Common myeloid progenitor, CD34-positive (primary cell): ENCODE data around the gene PIK3AP1.
A peak's percentile ranks its signal among the peaks of the same experiment; 100 is the strongest.

Experiments used
- CTCF ChIA-PET: fragments of 350-600 bp; sonication (Branson Sonifier 250); formaldehyde crosslinking; loops from one replicate; lab custom pipeline; 2021; ENCODE audit warnings: antibody characterized with exemption; lab: Charles Lee
- POLR2A ChIA-PET: fragments of 350-600 bp; sonication (Branson Sonifier 250); formaldehyde crosslinking; loops from one replicate; lab custom pipeline; 2021; ENCODE audit warnings: antibody characterized with exemption; lab: Charles Lee
- DNase-seq, 3 donors: peaks; one replicate each; pipeline versions ENCODE4 v3.0.0 to v3.0.0-alpha.2; 2013
- H3K27ac ChIP-seq, 2 experiments: 1 replicate in 1 of 2; 2 replicates in 1 of 2; pipeline ENCODE4 v1.7.0; 2013; ENCODE audit warnings: inconsistent platforms in 2 of 2, low read length in 2 of 2, mild to moderate bottlenecking in 2 of 2, low read depth in 1 of 2, moderate library complexity in 1 of 2; ENCODE audit not compliant: severe bottlenecking in 2 of 2, insufficient read depth in 1 of 2, poor library complexity in 1 of 2
- H3K27me3 ChIP-seq, 5 experiments: replicated peaks in 2 of 5; 1 replicate in 3 of 5; 2 replicates in 2 of 5; pipeline versions ENCODE4 v1.6.1 to v1.7.0; 2013; ENCODE audit warnings: low read length in 4 of 5, mild to moderate bottlenecking in 2 of 5, moderate library complexity in 2 of 5, inconsistent platforms in 1 of 5; ENCODE audit not compliant: insufficient read depth in 5 of 5, control insufficient read depth in 4 of 5
- H3K36me3 ChIP-seq, 4 experiments: 1 replicate in 2 of 4; 2 replicates in 2 of 4; pipeline versions ENCODE4 v1.6.1 to v1.7.0; 2013; ENCODE audit warnings: low read length in 3 of 4, control low read depth in 1 of 4, mild to moderate bottlenecking in 1 of 4; ENCODE audit not compliant: control insufficient read depth in 4 of 4, insufficient read depth in 4 of 4
- H3K4me1 ChIP-seq, 4 experiments: 1 replicate in 3 of 4; 2 replicates in 1 of 4; pipeline versions ENCODE4 v1.6.1 to v1.7.1; 2013; ENCODE audit warnings: low read length in 3 of 4, mild to moderate bottlenecking in 3 of 4, control low read depth in 1 of 4, inconsistent platforms in 1 of 4, moderate library complexity in 1 of 4; ENCODE audit not compliant: control insufficient read depth in 4 of 4, insufficient read depth in 4 of 4; ENCODE audit errors: control extremely low read depth in 1 of 4
- H3K4me3 ChIP-seq, 7 experiments: 1 replicate in 4 of 7; 2 replicates in 3 of 7; pipeline versions ENCODE4 v1.5.1 to v1.7.0; 2013; ENCODE audit warnings: mild to moderate bottlenecking in 7 of 7, low read length in 6 of 7, moderate library complexity in 6 of 7, inconsistent platforms in 2 of 7, low read depth in 2 of 7, control low read depth in 1 of 7; ENCODE audit not compliant: insufficient read depth in 4 of 7, control insufficient read depth in 1 of 7; ENCODE audit errors: extremely low read depth in 1 of 7
- H3K9me3 ChIP-seq, 5 experiments: 1 replicate in 4 of 5; 2 replicates in 1 of 5; pipeline versions ENCODE4 v1.6.1 to v1.7.1; 2013; ENCODE audit warnings: low read length in 4 of 5, mild to moderate bottlenecking in 2 of 5, inconsistent platforms in 1 of 5, low read depth in 1 of 5, moderate library complexity in 1 of 5; ENCODE audit not compliant: control insufficient read depth in 4 of 5, insufficient read depth in 2 of 5; ENCODE audit errors: control extremely low read depth in 1 of 5
- WGBS: methylation state at CpG from one replicate; pipeline ENCODE4 v1.1.5; 2013; ENCODE audit not compliant: insufficient coverage; 5-methylcytosine and 5-hydroxymethylcytosine counted together

Gene PIK3AP1

GRCh38 chr10:96619120-96619519, 101.2 kb downstream of the PIK3AP1 start:
- Histone ChIP-seq H3K27me3 (no peaks in the 10 kb centered on the region), H3K27ac (peak overlapping the region in 1 of 2 experiments; percentile 20), H3K4me1 (no peaks in the 10 kb centered on the region), H3K4me3 (no peak overlapping the region), H3K36me3 (peaks cover 15 to 96% (median 64%) of the 10 kb centered on the region in 4 experiments), H3K9me3 (no peaks in the 10 kb centered on the region)
- ChIA-PET CTCF (no interaction called here), POLR2A (no interaction called here)
- DNase-seq = peak; percentile 20 to 70 (median 32)
- 91% methylated on average over 7 of the region's 11 CpGs for WGBS

GRCh38 chr10:96618653-96619052, 101.7 kb downstream of the PIK3AP1 start:
- Histone ChIP-seq H3K36me3 (peaks cover 18 to 96% (median 65%) of the 10 kb centered on the region in 4 experiments), H3K27ac (no peak overlapping the region), H3K27me3 (no peaks in the 10 kb centered on the region), H3K4me3 (no peak overlapping the region), H3K9me3 (no peaks in the 10 kb centered on the region), H3K4me1 (no peaks in the 10 kb centered on the region)
- ChIA-PET POLR2A (no interaction called here), CTCF (interaction anchor here (1.1 kb wide), 1 partner anchor 21 kb away, joined by 3 read pairs; no protein-coding TSS in a partner anchor)
- WGBS = 88% methylated on average over 2 of the region's 2 CpGs
- no peak for DNase-seq

GRCh38 chr10:96616961-96617360, 103.4 kb downstream of the PIK3AP1 start:
- 93% methylated on average over 4 of the region's 4 CpGs for WGBS

GRCh38 chr10:96614515-96614914, 105.8 kb downstream of the PIK3AP1 start:
- WGBS = 100% methylated on average over 1 of the region's 2 CpGs
- Histone ChIP-seq H3K9me3 (no peaks in the 10 kb centered on the region), H3K4me3 (no peak overlapping the region), H3K27ac (no peak overlapping the region), H3K36me3 (peaks cover 14 to 81% (median 53%) of the 10 kb centered on the region in 4 experiments), H3K27me3 (no peaks in the 10 kb centered on the region), H3K4me1 (peaks cover 0 to 5% (median 0%) of the 10 kb centered on the region in 4 experiments)
- ChIA-PET POLR2A (no interaction called here), CTCF (no interaction called here)
- DNase-seq = peak in 1 of 3 donors; percentile 23

More at GRCh38 chr10:96616961-96617360, 103.4 kb downstream of the PIK3AP1 start:
- Histone ChIP-seq H3K27me3 (no peaks in the 10 kb centered on the region), H3K4me3 (no peak overlapping the region), H3K4me1 (no peaks in the 10 kb centered on the region), H3K27ac (no peak overlapping the region), H3K9me3 (no peaks in the 10 kb centered on the region), H3K36me3 (peaks cover 15 to 90% (median 62%) of the 10 kb centered on the region in 4 experiments)
- no peak for DNase-seq
- CTCF ChIA-PET = no interaction called here
- POLR2A ChIA-PET = no interaction called here

GRCh38 chr10:96613576-96613975, 106.7 kb downstream of the PIK3AP1 start:
- H3K9me3 ChIP-seq = no peaks in the 10 kb centered on the region
- no peak overlapping the region for H3K4me3 ChIP-seq
- H3K27ac ChIP-seq = no peak overlapping the region
- POLR2A ChIA-PET = no interaction called here
- CTCF ChIA-PET = no interaction called here
- H3K4me1 ChIP-seq = peaks cover 0 to 5% (median 0%) of the 10 kb centered on the region in 4 experiments
- DNase-seq = no peak
- H3K36me3 ChIP-seq = peaks cover 17 to 80% (median 57%) of the 10 kb centered on the region in 4 experiments
- WGBS = 95% methylated on average over 3 of the region's 3 CpGs
- no peaks in the 10 kb centered on the region for H3K27me3 ChIP-seq

GRCh38 chr10:96612055-96612830, 108.1 kb downstream of the PIK3AP1 start:
- POLR2A ChIA-PET = interaction anchor here (0.6 kb wide), 1 partner anchor 177 kb away, joined by 3 read pairs; no protein-coding TSS in a partner anchor
- WGBS = 97% methylated on average over 5 of the region's 8 CpGs
- H3K27me3 ChIP-seq = no peaks in the 10 kb centered on the region

GRCh38 chr10:96610817-96611216, 109.5 kb downstream of the PIK3AP1 start:
- ChIA-PET CTCF (interaction anchor here (0.7 to 1.3 kb wide), 2 partner anchors 29 to 415 kb away, joined by 3 to 4 read pairs; no protein-coding TSS in a partner anchor), POLR2A (interaction anchor here (0.6 kb wide), 1 partner anchor 13 kb away, joined by 3 read pairs; no protein-coding TSS in a partner anchor)
- H3K36me3 ChIP-seq = peaks cover 18 to 80% (median 57%) of the 10 kb centered on the region in 4 experiments
- WGBS = 96% methylated on average over 3 of the region's 6 CpGs
- DNase-seq = no peak
- no peaks in the 10 kb centered on the region for H3K27me3 ChIP-seq
- no peaks in the 10 kb centered on the region for H3K9me3 ChIP-seq
- H3K4me1 ChIP-seq = peaks cover 0 to 5% (median 0%) of the 10 kb centered on the region in 4 experiments
- H3K27ac ChIP-seq = no peak overlapping the region
- H3K4me3 ChIP-seq = no peak overlapping the region

More at GRCh38 chr10:96612055-96612830, 108.1 kb downstream of the PIK3AP1 start:
- Histone ChIP-seq H3K36me3 (peaks cover 21 to 81% (median 61%) of the 10 kb centered on the region in 4 experiments), H3K27ac (no peak overlapping the region), H3K4me3 (no peak overlapping the region), H3K9me3 (no peaks in the 10 kb centered on the region), H3K4me1 (peaks cover 0 to 5% (median 0%) of the 10 kb centered on the region in 4 experiments)
- DNase-seq = no peak
- CTCF ChIA-PET = no interaction called here
